Glutamatergic neuron (in vitro differentiated cells): ENCODE results near the gene CACTIN. TPM values are rescaled to one million over a fixed set of nuclear protein-coding genes. Genes with fewer than 3 reads are reported as not detected.
A peak's percentile ranks its signal among the peaks of the same experiment; 100 is the strongest.
"Not testable (repeated sequence)": the region's sequence is repeated elsewhere in the genome, so short reads cannot be mapped to it uniquely, and the experiment has no call there.

Experiments
- DNase-seq: peaks from one replicate; pipeline ENCODE4 v3.0.0; 2022
- H3K27ac Mint-ChIP-seq: one replicate; pipeline ENCODE4 v1.8.0; 2020; ENCODE audit warnings: mild to moderate bottlenecking, mixed read lengths, inconsistent platforms; ENCODE audit not compliant: unreplicated experiment
- H3K27me3 Mint-ChIP-seq: one replicate; pipeline ENCODE4 v1.8.0; 2020; ENCODE audit warnings: mild to moderate bottlenecking, moderate library complexity, mixed read lengths, inconsistent platforms; ENCODE audit not compliant: unreplicated experiment
- H3K36me3 Mint-ChIP-seq: one replicate; pipeline ENCODE4 v1.8.0; 2020; ENCODE audit warnings: mild to moderate bottlenecking, mixed read lengths, inconsistent platforms; ENCODE audit not compliant: unreplicated experiment
- H3K4me1 Mint-ChIP-seq: one replicate; pipeline ENCODE4 v1.8.0; 2020; ENCODE audit warnings: mild to moderate bottlenecking, low read depth, mixed read lengths, inconsistent platforms; ENCODE audit not compliant: unreplicated experiment
- H3K4me3 Mint-ChIP-seq: one replicate; pipeline ENCODE4 v1.8.0; 2020; ENCODE audit warnings: mild to moderate bottlenecking, mixed read lengths, inconsistent platforms; ENCODE audit not compliant: unreplicated experiment
- H3K9me3 Mint-ChIP-seq: one replicate; pipeline ENCODE4 v1.8.0; 2020; ENCODE audit warnings: mild to moderate bottlenecking, moderate library complexity, mixed read lengths, inconsistent platforms; ENCODE audit not compliant: unreplicated experiment
- total RNA-seq: library from RNA; stranded (reverse); fragmentation: NEBNext Ultra II Directional; extraction: Animal tissue kit (Norgen Biotek cat#: 25700); gene quantifications from one replicate; pipeline ENCODE4 v1.2.1, GENCODE V29; 2021; ENCODE audit not compliant: unreplicated experiment
- TF ChIP-seq, protein P1 (sequence below): fragments of 200-600 bp; sonication (generic); IDR thresholded peaks from one replicate; pipeline ENCODE4 v1.5.0; 2021; ENCODE audit not compliant: partially characterized antibody, unreplicated experiment

The CACTIN gene
- total RNA-seq, 1 donor from 2014 or later = 29.7 TPM

DNA sequence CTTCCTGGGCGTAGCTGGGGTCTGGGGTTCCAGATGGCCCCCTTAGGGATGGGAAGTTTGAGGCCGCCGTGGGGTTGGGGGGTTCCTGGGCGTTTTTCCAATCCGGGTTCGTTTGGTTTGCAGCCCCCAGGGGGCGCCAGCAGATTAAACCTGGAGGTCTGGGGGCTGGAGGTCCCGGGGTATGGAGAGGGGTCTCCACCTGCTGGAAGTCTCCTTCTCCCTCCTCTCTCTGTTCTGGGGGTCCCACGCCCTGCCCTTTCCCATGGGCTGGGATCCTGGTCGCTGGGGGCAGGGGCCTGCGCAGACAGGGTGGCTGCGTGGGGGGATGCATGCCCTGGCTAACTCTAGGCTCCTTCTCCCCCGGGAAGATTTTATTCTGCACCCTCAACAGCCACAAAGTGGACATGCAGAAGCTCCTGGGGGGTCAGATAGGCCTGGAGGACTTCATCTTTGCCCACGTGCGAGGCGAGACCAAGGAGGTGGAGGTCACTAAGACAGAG lies 40.4 kb downstream of the CACTIN start:
- TF ChIP-seq, protein P1, sequence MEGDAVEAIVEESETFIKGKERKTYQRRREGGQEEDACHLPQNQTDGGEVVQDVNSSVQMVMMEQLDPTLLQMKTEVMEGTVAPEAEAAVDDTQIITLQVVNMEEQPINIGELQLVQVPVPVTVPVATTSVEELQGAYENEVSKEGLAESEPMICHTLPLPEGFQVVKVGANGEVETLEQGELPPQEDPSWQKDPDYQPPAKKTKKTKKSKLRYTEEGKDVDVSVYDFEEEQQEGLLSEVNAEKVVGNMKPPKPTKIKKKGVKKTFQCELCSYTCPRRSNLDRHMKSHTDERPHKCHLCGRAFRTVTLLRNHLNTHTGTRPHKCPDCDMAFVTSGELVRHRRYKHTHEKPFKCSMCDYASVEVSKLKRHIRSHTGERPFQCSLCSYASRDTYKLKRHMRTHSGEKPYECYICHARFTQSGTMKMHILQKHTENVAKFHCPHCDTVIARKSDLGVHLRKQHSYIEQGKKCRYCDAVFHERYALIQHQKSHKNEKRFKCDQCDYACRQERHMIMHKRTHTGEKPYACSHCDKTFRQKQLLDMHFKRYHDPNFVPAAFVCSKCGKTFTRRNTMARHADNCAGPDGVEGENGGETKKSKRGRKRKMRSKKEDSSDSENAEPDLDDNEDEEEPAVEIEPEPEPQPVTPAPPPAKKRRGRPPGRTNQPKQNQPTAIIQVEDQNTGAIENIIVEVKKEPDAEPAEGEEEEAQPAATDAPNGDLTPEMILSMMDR = peak; percentile 75
- DNase-seq = peak; percentile 48
- no peaks in the 10 kb centered on the region for H3K4me1 Mint-ChIP-seq
- no peak overlapping the region for H3K4me3 Mint-ChIP-seq
- no peaks in the 10 kb centered on the region for H3K36me3 Mint-ChIP-seq
- H3K27ac Mint-ChIP-seq = no peak overlapping the region
- no peaks in the 10 kb centered on the region for H3K9me3 Mint-ChIP-seq
- peaks cover 5% of the 10 kb centered on the region for H3K27me3 Mint-ChIP-seq

DNA sequence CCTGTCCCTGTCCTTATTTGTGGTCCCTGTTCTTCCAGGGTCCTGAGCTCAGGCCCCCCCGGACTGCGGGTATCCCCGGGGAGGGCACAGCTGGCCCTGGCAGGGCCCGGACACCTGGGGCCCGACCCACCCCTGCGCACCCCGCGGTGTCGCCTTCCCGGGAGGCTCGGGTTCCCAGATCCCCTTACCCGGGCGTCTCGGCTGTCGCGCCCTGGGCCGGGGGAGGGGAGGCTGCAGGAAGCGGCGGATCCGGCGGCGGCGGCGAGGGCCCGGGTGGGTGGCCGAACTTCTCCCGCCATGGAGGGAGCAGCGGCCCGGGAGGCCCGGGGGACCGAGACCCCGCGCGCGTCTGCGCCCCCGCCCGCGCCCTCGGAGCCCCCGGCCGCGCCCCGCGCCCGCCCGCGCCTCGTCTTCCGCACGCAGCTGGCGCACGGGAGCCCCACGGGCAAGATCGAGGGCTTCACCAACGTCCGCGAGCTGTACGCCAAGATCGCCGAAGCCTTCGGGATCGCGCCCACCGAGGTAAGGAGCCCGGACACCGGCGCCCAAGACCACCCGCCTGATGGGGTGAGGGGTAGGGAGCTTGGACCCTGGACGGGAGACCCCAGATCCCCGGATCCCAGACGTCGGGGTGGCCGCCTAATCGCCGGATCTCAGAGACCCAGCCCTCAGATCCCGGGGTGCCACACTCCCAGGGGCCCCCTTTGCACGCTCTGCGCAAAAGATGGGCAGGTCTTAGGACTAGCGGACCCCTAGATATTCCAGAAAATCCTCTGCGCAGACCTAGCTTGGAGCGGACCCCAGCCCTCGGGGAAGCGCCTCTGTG lies 41.1 kb downstream of the CACTIN start, which contains the start of gene GIPC3:
TSS of gene GIPC3 (plus strand) at position 178 of the 826 bp plus-strand sequence. CDS start at position 298, 120 bp downstream.
- TF ChIP-seq, protein P1 = no peak
- no peaks in the 10 kb centered on the region for H3K4me1 Mint-ChIP-seq
- no peak within 1 kb of the TSS for H3K27ac Mint-ChIP-seq
- H3K27me3 Mint-ChIP-seq = peaks cover 5% of the 10 kb centered on the region
- H3K4me3 Mint-ChIP-seq = no peak within 1 kb of the TSS
- DNase-seq = no peak
- H3K36me3 Mint-ChIP-seq = no peaks in the 10 kb centered on the region
- H3K9me3 Mint-ChIP-seq = no peaks in the 10 kb centered on the region

DNA sequence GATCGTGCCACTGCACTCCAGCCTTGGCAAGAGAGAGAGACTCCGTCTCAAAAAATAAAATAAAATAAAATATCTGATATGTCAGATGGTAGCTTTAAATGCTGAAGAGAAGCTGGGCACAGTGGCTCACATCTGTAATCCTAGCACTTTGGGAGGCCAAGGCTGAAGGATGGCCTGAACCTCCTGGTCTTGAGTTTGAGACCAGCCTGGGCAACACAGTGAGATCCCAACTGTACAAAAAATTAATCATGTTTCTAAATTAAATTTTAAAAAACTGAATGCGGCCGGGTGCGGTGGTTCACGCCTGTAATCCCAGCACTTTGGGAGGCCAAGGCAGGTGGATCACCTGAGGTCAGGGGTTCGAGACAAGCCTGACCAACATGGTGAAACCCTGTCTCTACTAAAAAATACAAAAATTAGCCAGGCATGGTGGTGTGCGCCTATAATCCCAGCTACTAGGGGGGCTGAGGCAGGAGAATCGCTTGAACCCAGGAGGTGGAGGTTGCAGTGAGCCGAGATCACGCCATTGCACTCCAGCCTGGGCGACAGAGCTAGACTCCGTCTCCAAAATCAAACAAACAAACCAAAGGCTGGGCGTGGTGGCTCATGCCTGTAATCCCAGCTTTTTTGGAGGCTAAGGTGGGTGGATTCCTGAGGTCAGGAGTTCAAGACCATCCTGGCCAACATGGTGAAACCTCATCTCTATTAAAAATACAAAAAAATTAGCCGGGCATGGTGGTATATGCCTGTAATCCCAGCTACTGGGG lies 42.4 kb downstream of the CACTIN start:
- H3K4me3 Mint-ChIP-seq, H3K36me3 Mint-ChIP-seq, DNase-seq, H3K9me3 Mint-ChIP-seq, H3K4me1 Mint-ChIP-seq, H3K27ac Mint-ChIP-seq, H3K27me3 Mint-ChIP-seq: not testable (repeated sequence)

DNA sequence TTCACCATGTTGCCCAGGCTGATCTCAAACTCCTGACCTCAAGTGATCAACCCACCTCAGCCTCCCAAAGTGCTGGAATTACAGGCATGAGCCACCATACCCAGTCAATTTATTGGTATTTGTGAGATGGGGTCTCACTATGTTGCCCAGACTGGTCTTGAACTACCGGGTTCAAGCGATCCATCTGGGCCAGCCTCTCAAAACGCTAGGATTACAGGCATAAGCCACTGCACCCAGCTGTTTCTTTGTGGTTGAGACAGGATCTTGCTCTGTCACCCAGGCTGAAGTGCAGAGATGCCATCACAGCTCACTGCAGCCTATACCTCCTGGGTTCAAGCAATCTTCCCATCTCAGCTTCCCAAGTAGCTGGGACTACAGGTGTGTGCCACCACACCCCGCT lies 44.8 kb downstream of the CACTIN start:
- not testable (repeated sequence) for DNase-seq, H3K36me3 Mint-ChIP-seq, H3K4me3 Mint-ChIP-seq, H3K9me3 Mint-ChIP-seq, H3K27ac Mint-ChIP-seq, H3K27me3 Mint-ChIP-seq, H3K4me1 Mint-ChIP-seq

DNA sequence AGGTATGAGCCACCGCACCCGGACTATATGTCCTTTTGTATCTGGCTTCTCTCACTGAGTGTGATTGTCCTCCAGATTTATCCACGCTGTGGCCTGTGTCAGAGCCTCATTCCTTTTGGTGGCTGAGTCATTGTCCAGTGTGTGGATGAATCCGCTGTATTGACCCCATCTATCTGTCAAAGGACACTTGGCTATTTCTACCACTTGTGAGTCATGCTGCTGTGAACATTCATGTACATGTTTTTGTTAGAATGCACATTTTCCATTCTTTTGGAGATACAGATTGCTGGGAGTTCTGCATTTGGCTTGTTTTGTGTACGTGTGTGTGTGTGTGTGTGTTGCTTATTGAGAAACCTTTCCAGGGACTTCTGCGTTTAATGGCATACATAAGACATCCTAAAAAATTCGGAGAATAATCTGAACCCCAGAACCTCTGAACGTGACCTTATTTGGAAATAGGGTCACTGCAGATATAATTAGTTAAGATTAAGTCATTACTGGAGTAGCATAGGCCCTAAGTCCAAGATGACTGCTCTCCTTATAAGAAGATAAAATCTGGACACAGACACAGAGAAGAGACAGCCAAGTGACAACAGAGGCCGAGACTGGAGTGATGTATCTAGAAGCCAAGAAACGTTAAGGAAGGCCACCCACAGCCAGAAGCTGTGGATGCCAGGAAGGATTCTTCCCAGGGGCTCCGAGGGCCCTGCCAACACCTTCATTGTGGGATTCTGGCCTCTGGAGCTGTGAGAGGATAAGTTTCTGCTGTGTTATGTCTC lies 46.2 kb downstream of the CACTIN start:
- Mint-ChIP-seq H3K27me3 (peaks cover 6% of the 10 kb centered on the region), H3K9me3 (peaks cover 1% of the 10 kb centered on the region), H3K4me1 (peaks cover 2% of the 10 kb centered on the region), H3K36me3 (peaks cover 1% of the 10 kb centered on the region), H3K4me3 (no peak overlapping the region), H3K27ac (no peak overlapping the region)
- no peak for DNase-seq
- TF ChIP-seq, protein P1 = no peak
